MM.1S (cell line): ENCODE measurements around the gene CCBE1.

Source experiments
- DNase-seq: peaks from one replicate; pipeline ENCODE4 v3.0.0-alpha.2; 2015
- H2AFZ ChIP-seq: fragments of 300-600 bp; sonication (generic); 2 replicates; pipeline ENCODE4 v1.6.0; 2016; ENCODE audit warnings: antibody characterized with exemption, low read length
- H3F3A ChIP-seq: fragments of 300-600 bp; sonication (generic); 2 replicates; pipeline ENCODE4 v1.6.1; 2016; ENCODE audit warnings: mild to moderate bottlenecking, antibody characterized with exemption, low read length, moderate library complexity, mixed read lengths; ENCODE audit not compliant: insufficient read depth
- H3K27ac ChIP-seq: fragments of 300-600 bp; sonication (generic); 2 replicates; pipeline ENCODE4 v1.5.1; 2016; ENCODE audit warnings: mild to moderate bottlenecking, low read length
- H3K27me3 ChIP-seq: fragments of 300-600 bp; sonication (generic); replicated peaks from 2 replicates; pipeline ENCODE4 v1.6.0; 2016; ENCODE audit warnings: low read length; ENCODE audit not compliant: insufficient read depth
- H3K36me3 ChIP-seq: fragments of 300-600 bp; sonication (generic); replicated peaks from 2 replicates; pipeline ENCODE4 v1.6.1; 2016; ENCODE audit warnings: mild to moderate bottlenecking, low read length, mixed read lengths; ENCODE audit not compliant: insufficient read depth
- H3K4me1 ChIP-seq: fragments of 300-600 bp; sonication (generic); 2 replicates; pipeline ENCODE4 v1.6.1; 2016; ENCODE audit warnings: low read length, mixed read lengths
- H3K4me2 ChIP-seq: fragments of 300-600 bp; sonication (generic); 2 replicates; pipeline ENCODE4 v1.6.0; 2016; ENCODE audit warnings: low read depth, low read length
- H3K4me3 ChIP-seq: fragments of 300-600 bp; sonication (generic); 2 replicates; pipeline ENCODE4 v1.5.1; 2016; ENCODE audit warnings: low read length, mixed read lengths
- H3K79me2 ChIP-seq: fragments of 300-600 bp; sonication (generic); 2 replicates; pipeline ENCODE4 v1.6.1; 2016; ENCODE audit warnings: mixed run types, low read length, mixed read lengths
- H3K9ac ChIP-seq: fragments of 300-600 bp; sonication (generic); 2 replicates; pipeline ENCODE4 v1.6.1; 2016; ENCODE audit warnings: low read length, mixed read lengths
- H3K9me2 ChIP-seq: fragments of 300-600 bp; sonication (generic); replicated peaks from 2 replicates; pipeline ENCODE4 v1.6.1; 2016; ENCODE audit warnings: mild to moderate bottlenecking, low read length, mixed read lengths; ENCODE audit not compliant: insufficient read depth
- H3K9me3 ChIP-seq: fragments of 300-600 bp; sonication (generic); replicated peaks from 2 replicates; pipeline ENCODE4 v1.6.1; 2016; ENCODE audit warnings: mild to moderate bottlenecking, low read length, mixed read lengths; ENCODE audit not compliant: insufficient read depth
- H4K20me1 ChIP-seq: fragments of 300-600 bp; sonication (generic); 2 replicates; pipeline ENCODE4 v1.6.1; 2016; ENCODE audit warnings: mild to moderate bottlenecking, low read length, moderate library complexity, mixed read lengths; ENCODE audit not compliant: insufficient read depth
- EZH2 ChIP-seq: fragments of 300-600 bp; sonication (generic); optimal IDR thresholded peaks from 2 replicates; pipeline ENCODE3; 2017; ENCODE audit warnings: low read depth, mild to moderate bottlenecking, antibody characterized with exemption, low read length, mixed read lengths
- EZH2phosphoT487 ChIP-seq: fragments of 300-600 bp; sonication (generic); IDR thresholded peaks from 2 replicates; pipeline ENCODE4 v1.6.1; 2018; ENCODE audit warnings: antibody characterized with exemption, low read length
- TF ChIP-seq, protein P1 (sequence below): fragments of 300-600 bp; sonication (generic); IDR thresholded peaks from 2 replicates; pipeline ENCODE4 v1.5.1; 2016; ENCODE audit warnings: antibody characterized with exemption, low read length, mixed read lengths

The CCBE1 gene

DNA sequence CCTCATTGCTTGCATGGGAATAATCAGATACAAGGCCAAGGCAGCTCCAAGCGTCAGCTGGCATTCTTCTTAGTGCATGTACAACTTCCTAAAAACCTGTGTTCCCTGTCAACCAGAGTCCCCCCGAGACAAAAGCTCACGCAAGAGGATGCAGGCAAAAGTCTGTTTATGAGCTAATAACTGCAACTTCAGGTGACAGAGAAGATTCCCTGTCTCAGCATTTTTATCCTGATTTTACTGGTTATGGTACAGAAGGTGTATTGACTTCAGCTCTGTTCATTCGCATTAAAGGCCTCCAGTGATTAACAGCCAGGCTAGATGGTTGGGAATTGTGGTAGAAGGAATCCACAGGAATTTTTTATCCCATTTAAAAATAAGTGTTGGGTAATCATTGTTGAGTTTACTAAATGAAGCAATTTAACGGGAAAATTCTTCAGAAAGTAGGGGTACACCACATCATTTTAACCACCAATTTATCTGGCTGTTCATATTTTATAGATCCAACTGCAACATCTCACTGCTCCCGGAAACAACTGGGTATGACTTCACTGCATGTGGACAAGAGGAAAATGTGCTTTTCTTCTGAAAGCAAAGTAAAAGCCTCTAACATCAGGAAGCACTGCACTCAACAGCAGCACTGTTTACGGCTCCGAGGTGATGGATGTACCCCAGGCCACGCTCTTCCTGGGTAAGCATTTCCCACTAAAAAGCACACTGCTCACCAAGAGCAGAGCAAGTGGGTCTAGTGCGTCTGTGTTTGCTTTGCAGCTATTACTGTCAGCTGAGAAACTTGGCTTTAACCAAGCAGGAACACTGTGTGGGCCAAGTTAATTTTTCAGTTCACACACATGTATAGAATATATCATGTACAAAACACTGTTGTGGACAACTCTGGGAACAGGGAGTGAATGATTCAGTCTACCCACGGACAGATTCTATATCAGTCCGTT lies 31.9 kb downstream of the CCBE1 start:
- no peaks in the 10 kb centered on the region for H3K4me1 ChIP-seq

DNA sequence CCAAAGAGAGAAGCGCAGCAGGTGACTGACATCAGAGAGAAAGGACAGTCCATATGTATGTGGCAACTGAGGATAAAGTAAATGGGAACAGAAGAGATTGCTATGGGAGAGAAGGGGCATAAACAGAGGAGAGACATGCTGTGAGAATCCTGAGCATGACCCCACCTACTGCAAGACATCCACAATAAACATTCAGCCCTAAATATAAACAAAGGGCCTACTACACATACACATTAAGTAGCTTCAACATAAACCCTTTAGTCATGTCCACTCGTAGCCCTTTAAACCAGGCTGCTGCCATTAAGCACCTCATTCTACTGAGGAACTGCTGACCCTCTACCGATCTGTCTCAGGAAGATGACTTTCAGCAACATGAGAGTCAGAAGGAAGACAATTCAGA lies 32.9 kb downstream of the CCBE1 start:
- Histone ChIP-seq H3K27ac (no peak overlapping the region), H3K4me1 (no peaks in the 10 kb centered on the region), H3K36me3 (no peaks in the 10 kb centered on the region), H3K4me3 (no peak overlapping the region), H3K4me2 (no peak overlapping the region), H3K27me3 (no peaks in the 10 kb centered on the region), H3K9me2 (no peaks in the 10 kb centered on the region), H3K9me3 (no peaks in the 10 kb centered on the region), H4K20me1 (no peaks in the 10 kb centered on the region), H3K9ac (no peak overlapping the region), H3K79me2 (no peaks in the 10 kb centered on the region), H3F3A (no peaks in the 10 kb centered on the region), H2AFZ (no peak overlapping the region)
- no peak for DNase-seq
- TF ChIP-seq EZH2, result no peak
- no peak for TF ChIP-seq EZH2phosphoT487
- TF ChIP-seq, protein P1, sequence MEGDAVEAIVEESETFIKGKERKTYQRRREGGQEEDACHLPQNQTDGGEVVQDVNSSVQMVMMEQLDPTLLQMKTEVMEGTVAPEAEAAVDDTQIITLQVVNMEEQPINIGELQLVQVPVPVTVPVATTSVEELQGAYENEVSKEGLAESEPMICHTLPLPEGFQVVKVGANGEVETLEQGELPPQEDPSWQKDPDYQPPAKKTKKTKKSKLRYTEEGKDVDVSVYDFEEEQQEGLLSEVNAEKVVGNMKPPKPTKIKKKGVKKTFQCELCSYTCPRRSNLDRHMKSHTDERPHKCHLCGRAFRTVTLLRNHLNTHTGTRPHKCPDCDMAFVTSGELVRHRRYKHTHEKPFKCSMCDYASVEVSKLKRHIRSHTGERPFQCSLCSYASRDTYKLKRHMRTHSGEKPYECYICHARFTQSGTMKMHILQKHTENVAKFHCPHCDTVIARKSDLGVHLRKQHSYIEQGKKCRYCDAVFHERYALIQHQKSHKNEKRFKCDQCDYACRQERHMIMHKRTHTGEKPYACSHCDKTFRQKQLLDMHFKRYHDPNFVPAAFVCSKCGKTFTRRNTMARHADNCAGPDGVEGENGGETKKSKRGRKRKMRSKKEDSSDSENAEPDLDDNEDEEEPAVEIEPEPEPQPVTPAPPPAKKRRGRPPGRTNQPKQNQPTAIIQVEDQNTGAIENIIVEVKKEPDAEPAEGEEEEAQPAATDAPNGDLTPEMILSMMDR, result no peak

More for the DNA sequence above, 31.9 kb downstream of the CCBE1 start:
- Histone ChIP-seq H4K20me1 (no peaks in the 10 kb centered on the region), H3K27ac (no peak overlapping the region), H3K27me3 (no peaks in the 10 kb centered on the region), H2AFZ (no peak overlapping the region), H3K36me3 (no peaks in the 10 kb centered on the region), H3F3A (no peaks in the 10 kb centered on the region), H3K9ac (no peak overlapping the region), H3K4me3 (no peak overlapping the region), H3K9me3 (no peaks in the 10 kb centered on the region), H3K9me2 (no peaks in the 10 kb centered on the region), H3K4me2 (no peak overlapping the region), H3K79me2 (no peaks in the 10 kb centered on the region)
- DNase-seq, result no peak
- TF ChIP-seq EZH2 (no peak), EZH2phosphoT487 (no peak)
- TF ChIP-seq, protein P1, result no peak

DNA sequence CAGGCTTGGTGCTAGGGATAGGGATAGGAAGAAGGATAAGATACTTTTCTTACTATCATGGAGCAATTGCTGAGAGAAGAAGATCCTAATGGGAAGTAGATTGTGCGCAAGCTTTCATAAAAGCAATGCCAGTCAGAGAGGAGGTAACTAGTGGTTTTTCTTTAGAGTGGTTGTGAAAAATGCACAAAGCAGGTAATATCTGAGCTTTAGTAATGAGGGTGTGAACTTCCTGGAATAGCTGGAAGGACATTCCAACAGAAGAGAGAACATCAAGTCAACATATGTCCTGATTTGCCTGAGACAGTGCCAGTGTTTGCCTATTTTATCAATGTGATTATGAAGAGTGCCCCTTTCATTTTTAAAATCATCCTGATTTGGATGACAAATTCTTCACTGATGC lies 34.1 kb downstream of the CCBE1 start:
- no peak for DNase-seq
- Histone ChIP-seq H2AFZ (no peak overlapping the region), H3K4me3 (no peak overlapping the region), H3K36me3 (no peaks in the 10 kb centered on the region), H3K27me3 (no peaks in the 10 kb centered on the region), H3K27ac (no peak overlapping the region), H3K4me2 (no peak overlapping the region), H3K9me2 (no peaks in the 10 kb centered on the region), H4K20me1 (no peaks in the 10 kb centered on the region), H3F3A (no peaks in the 10 kb centered on the region), H3K4me1 (no peaks in the 10 kb centered on the region), H3K9ac (no peak overlapping the region), H3K79me2 (no peaks in the 10 kb centered on the region), H3K9me3 (no peaks in the 10 kb centered on the region)
- TF ChIP-seq, protein P1, result no peak
- TF ChIP-seq EZH2 (no peak), EZH2phosphoT487 (no peak)
